ENCODE results near the gene NDRG3. TPM values are rescaled to one million over a fixed set of nuclear protein-coding genes. Genes with fewer than 3 reads are reported as not detected.

NDRG3 gene
- total RNA-seq, 4 donors from 2014 or later: 19.2 to 24.2 (median 22.7) TPM

- H3K4me1 ChIP-seq: no peaks in the 10 kb centered on the region
- 68% methylated on average over 3 of the region's 3 CpGs for WGBS
- no peak overlapping the region for H3K4me3 ChIP-seq
- no peaks in the 10 kb centered on the region for H3K27me3 ChIP-seq
- no peak overlapping the region for H3K27ac ChIP-seq
- H3K9me3 ChIP-seq: no peaks in the 10 kb centered on the region
- H3K36me3 ChIP-seq: no peaks in the 10 kb centered on the region
- DNase-seq (ENCODE audit: low spot score in 2 of 2): no peak
- TF ChIP-seq POLR2A (IDR thresholded peaks at IDR 0.05) (no peak), POLR2AphosphoS5 (IDR thresholded peaks at IDR 0.05) (no peak), CTCF (IDR thresholded peaks at IDR 0.05) (no peak), EP300 (IDR thresholded peaks at IDR 0.05) (no peak)
Observed at GRCh38 chr20:36646678-36647077, 99.2 kb downstream of the NDRG3 start.

- Histone ChIP-seq H3K27ac (no peak within 1 kb of the TSS), H3K4me1 (no peaks in the 10 kb centered on the region), H3K9me3 (no peaks in the 10 kb centered on the region), H3K36me3 (no peaks in the 10 kb centered on the region), H3K4me3 (peak within 1 kb of the TSS; percentile 5), H3K27me3 (no peaks in the 10 kb centered on the region)
- TF ChIP-seq CTCF (IDR thresholded peaks at IDR 0.05) (no peak), POLR2A (IDR thresholded peaks at IDR 0.05) (no peak), POLR2AphosphoS5 (IDR thresholded peaks at IDR 0.05) (no peak), EP300 (IDR thresholded peaks at IDR 0.05) (no peak)
- DNase-seq (ENCODE audit: low spot score in 2 of 2): no peak
- WGBS: 51% methylated on average over 9 of the region's 9 CpGs
Observed at GRCh38 chr20:36645998-36646397, 99.9 kb downstream of the NDRG3 start, which contains the start of gene SLA2. TSS of gene SLA2 (minus strand) at chr20:36646196. CDS start at chr20:36641335, 4,861 bp downstream.

- H3K36me3 ChIP-seq: no peaks in the 10 kb centered on the region
- H3K4me3 ChIP-seq: peak overlapping the region; percentile 5
- H3K27ac ChIP-seq: no peak overlapping the region
- no peaks in the 10 kb centered on the region for H3K27me3 ChIP-seq
- no peak for TF ChIP-seq POLR2AphosphoS5 (IDR thresholded peaks at IDR 0.05)
- no peak for TF ChIP-seq EP300 (IDR thresholded peaks at IDR 0.05)
- TF ChIP-seq POLR2A (IDR thresholded peaks at IDR 0.05): no peak
- TF ChIP-seq CTCF (IDR thresholded peaks at IDR 0.05): no peak
- DNase-seq (ENCODE audit: low spot score in 2 of 2): no peak
- WGBS: 71% methylated on average over 7 of the region's 7 CpGs
- H3K9me3 ChIP-seq: no peaks in the 10 kb centered on the region
- no peaks in the 10 kb centered on the region for H3K4me1 ChIP-seq
Observed at GRCh38 chr20:36645353-36645752, 100.5 kb downstream of the NDRG3 start.

GRCh38 chr20:36644706-36645095 is 101.2 kb downstream of the NDRG3 start:
- Histone ChIP-seq H3K27me3 (no peaks in the 10 kb centered on the region), H3K4me3 (no peak overlapping the region), H3K9me3 (no peaks in the 10 kb centered on the region), H3K36me3 (no peaks in the 10 kb centered on the region), H3K27ac (no peak overlapping the region), H3K4me1 (no peaks in the 10 kb centered on the region)
- no peak for TF ChIP-seq EP300 (IDR thresholded peaks at IDR 0.05)
- no peak for TF ChIP-seq POLR2AphosphoS5 (IDR thresholded peaks at IDR 0.05)
- TF ChIP-seq CTCF (IDR thresholded peaks at IDR 0.05): no peak
- 63% methylated on average over 7 of the region's 7 CpGs for WGBS
- DNase-seq (ENCODE audit: low spot score in 2 of 2): no peak

- Histone ChIP-seq H3K4me1 (no peaks in the 10 kb centered on the region), H3K4me3 (no peak overlapping the region), H3K27me3 (no peaks in the 10 kb centered on the region), H3K36me3 (no peaks in the 10 kb centered on the region), H3K9me3 (no peaks in the 10 kb centered on the region), H3K27ac (no peak overlapping the region)
- WGBS: 17% methylated on average over 1 of the region's 5 CpGs
- TF ChIP-seq CTCF (IDR thresholded peaks at IDR 0.05) (no peak), POLR2A (IDR thresholded peaks at IDR 0.05) (no peak), POLR2AphosphoS5 (IDR thresholded peaks at IDR 0.05) (no peak), EP300 (IDR thresholded peaks at IDR 0.05) (no peak)
- DNase-seq (ENCODE audit: low spot score in 2 of 2): no peak
Observed at GRCh38 chr20:36644032-36644705, 101.7 kb downstream of the NDRG3 start.
